HG02981 (cell line): Measurements from ENCODE around the gene COG7.

Experiments used
- ATAC-seq: cut with Tn5 transposase; IDR thresholded peaks from one replicate; pipeline ENCODE4 v1.9.1; 2021; ENCODE audit warnings: mild to moderate bottlenecking, moderate library complexity; ENCODE audit not compliant: unreplicated experiment

Gene COG7

GRCh38 chr16:23365602-23366240 lies 87.3 kb downstream of the COG7 start:
- ATAC-seq = no peak

GRCh38 chr16:23362460-23363317 lies 90.3 kb downstream of the COG7 start:
- ATAC-seq = no peak

GRCh38 chr16:23359092-23359760 lies 93.8 kb downstream of the COG7 start:
- no peak for ATAC-seq

- ATAC-seq = no peak
These were observed 95.2 kb downstream of the COG7 start for GRCh38 chr16:23357761-23358290.

GRCh38 chr16:23356941-23357340 lies 96.0 kb downstream of the COG7 start:
- ATAC-seq = no peak

GRCh38 chr16:23355106-23355670 lies 97.8 kb downstream of the COG7 start:
- no peak for ATAC-seq

- ATAC-seq = no peak
These were observed 98.7 kb downstream of the COG7 start for GRCh38 chr16:23354246-23354645.

GRCh38 chr16:23353440-23353839 lies 99.5 kb downstream of the COG7 start:
- ATAC-seq = no peak

GRCh38 chr16:23351360-23351759 lies 101.6 kb downstream of the COG7 start:
- no peak for ATAC-seq

- ATAC-seq = no peak
These were observed 104.2 kb downstream of the COG7 start for GRCh38 chr16:23348579-23349469.

GRCh38 chr16:23345237-23345636 lies 107.8 kb downstream of the COG7 start:
- ATAC-seq = no peak

GRCh38 chr16:23343643-23344612 lies 109.1 kb downstream of the COG7 start:
- no peak for ATAC-seq

GRCh38 chr16:23342083-23342640 lies 110.8 kb downstream of the COG7 start:
- ATAC-seq = no peak

GRCh38 chr16:23339787-23340186 lies 113.2 kb downstream of the COG7 start:
- ATAC-seq = no peak
